ENCODE data around the gene TMA7B. TPM values are rescaled to one million over a fixed set of nuclear protein-coding genes. Genes with fewer than 3 reads are reported as not detected.

TMA7B gene
- total and polyA plus RNA-seq, 4 donors, result not detected

DNA sequence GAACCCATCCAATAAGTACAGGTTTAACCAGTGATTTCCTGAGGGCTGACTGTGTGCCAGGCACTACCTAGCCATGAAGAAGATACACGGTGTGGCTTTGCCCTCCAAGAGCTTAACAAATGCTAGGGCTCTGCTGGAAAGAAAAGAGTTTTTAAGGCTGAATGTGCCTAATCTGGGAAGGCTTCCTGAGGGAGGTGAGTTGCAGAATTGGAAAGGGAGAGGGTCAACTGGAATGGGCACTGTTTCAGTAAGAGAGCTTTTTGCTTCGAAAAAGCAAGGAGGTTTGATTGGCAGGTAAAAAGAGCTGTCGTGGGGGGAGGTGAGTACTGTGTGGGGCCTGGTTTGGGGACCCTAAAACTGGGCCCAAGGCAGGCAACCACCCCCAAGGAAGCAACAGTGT is 37.2 kb downstream of the TMA7B start:
- 93% methylated on average over 2 of the region's 3 CpGs for WGBS (ENCODE audit: insufficient coverage)
- Histone ChIP-seq H3K27me3 (ENCODE audit: control insufficient read depth, insufficient read depth, low read length) (peaks cover 23% of the 10 kb centered on the region), H3K4me3 (ENCODE audit: low read depth, low read length) (no peak overlapping the region), H3K27ac (ENCODE audit: low read depth, low read length) (peak overlapping the region; percentile 88), H3K36me3 (ENCODE audit: control insufficient read depth, insufficient read depth, low read length) (no peaks in the 10 kb centered on the region), H3K9me3 (ENCODE audit: control insufficient read depth, insufficient read depth, low read length) (no peaks in the 10 kb centered on the region), H3K4me1 (ENCODE audit: control insufficient read depth, insufficient read depth, low read length) (peaks cover 43% of the 10 kb centered on the region)
- no peak for DNase-seq (ENCODE audit: low read depth in 4 of 6, low spot score in 6 of 6)

DNA sequence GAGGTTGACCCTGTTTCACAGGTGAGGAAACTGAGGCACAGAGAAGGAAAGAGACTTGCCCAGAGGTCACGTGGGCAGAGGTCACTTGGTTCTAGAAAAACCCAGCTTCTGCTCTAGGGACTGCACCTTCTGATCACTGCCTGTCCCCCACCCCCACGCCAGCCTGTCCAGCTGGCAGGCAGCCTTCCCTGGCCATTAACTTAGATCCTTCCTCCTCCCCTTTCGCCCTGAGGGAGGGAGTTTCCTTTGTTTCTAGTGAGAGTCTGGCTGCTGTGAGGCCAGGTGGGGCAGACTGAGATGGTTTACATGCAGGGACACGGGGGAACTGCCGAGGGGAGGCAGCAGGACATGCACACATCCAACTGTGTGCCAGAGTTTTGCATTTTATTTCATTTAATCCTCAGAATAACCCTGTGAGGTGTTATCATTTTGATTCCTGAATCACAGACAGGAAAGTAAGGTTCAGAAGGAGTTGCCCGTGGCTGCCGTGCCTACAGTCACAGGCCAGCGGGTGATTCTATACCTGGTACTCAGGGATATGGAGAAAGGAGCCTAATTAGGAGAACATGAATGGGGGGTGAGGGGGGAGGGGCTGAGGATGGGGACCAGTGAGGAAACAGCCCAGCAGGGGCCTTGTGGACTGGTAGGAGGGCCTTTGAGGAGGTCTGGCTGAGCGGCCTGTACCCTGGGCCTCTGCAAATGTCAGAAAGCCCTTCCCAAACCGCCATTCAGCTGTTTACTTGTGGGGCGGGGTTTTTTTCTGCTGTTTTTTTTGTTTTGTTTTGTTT is 37.9 kb downstream of the TMA7B start:
- no peak overlapping the region for H3K4me3 ChIP-seq (ENCODE audit: low read depth, low read length)
- no peaks in the 10 kb centered on the region for H3K36me3 ChIP-seq (ENCODE audit: control insufficient read depth, insufficient read depth, low read length)
- peaks cover 46% of the 10 kb centered on the region for H3K4me1 ChIP-seq (ENCODE audit: control insufficient read depth, insufficient read depth, low read length)
- peak overlapping the region; percentile 88 for H3K27ac ChIP-seq (ENCODE audit: low read depth, low read length)
- peaks cover 23% of the 10 kb centered on the region for H3K27me3 ChIP-seq (ENCODE audit: control insufficient read depth, insufficient read depth, low read length)
- DNase-seq (ENCODE audit: low read depth in 4 of 6, low spot score in 6 of 6), result peak in 2 of 6 donors; percentile 41 to 69
- H3K9me3 ChIP-seq (ENCODE audit: control insufficient read depth, insufficient read depth, low read length), result no peaks in the 10 kb centered on the region
- WGBS (ENCODE audit: insufficient coverage), result 51% methylated on average over 8 of the region's 11 CpGs

DNA sequence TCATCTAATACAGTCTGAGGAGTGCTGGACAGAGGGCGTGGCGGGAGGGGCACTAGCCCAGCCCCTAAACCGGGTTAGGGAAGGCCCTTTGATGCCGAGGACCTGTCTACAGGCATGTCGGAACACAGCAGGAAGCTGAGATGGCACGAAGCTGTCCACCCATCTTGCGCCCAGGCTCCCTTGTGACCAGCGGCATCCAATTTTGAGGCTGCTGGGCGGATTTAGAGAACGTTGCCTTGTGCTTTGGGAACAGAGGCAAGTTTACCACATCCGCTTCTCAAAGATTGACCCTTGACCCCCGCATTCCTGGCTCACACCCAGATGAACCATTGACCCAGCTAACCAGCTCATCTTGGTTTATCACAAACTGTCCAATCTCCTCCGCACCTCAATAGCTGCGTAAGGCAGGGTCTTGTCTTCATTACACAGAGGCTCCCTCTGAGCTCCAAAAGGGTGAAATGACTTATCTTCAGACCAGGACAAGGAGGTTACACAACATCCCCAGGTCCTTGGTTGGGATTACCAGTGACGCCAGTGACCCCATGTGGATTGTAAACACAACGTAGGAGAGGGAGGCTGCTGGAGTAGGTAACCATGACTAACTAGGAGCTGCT is 39.1 kb downstream of the TMA7B start:
- Histone ChIP-seq H3K36me3 (ENCODE audit: control insufficient read depth, insufficient read depth, low read length) (no peaks in the 10 kb centered on the region), H3K27me3 (ENCODE audit: control insufficient read depth, insufficient read depth, low read length) (peaks cover 13% of the 10 kb centered on the region), H3K9me3 (ENCODE audit: control insufficient read depth, insufficient read depth, low read length) (no peaks in the 10 kb centered on the region), H3K4me1 (ENCODE audit: control insufficient read depth, insufficient read depth, low read length) (peaks cover 50% of the 10 kb centered on the region), H3K4me3 (ENCODE audit: low read depth, low read length) (no peak overlapping the region), H3K27ac (ENCODE audit: low read depth, low read length) (no peak overlapping the region)
- no peak for DNase-seq (ENCODE audit: low read depth in 4 of 6, low spot score in 6 of 6)
- 81% methylated on average over 14 of the region's 16 CpGs for WGBS (ENCODE audit: insufficient coverage)

DNA sequence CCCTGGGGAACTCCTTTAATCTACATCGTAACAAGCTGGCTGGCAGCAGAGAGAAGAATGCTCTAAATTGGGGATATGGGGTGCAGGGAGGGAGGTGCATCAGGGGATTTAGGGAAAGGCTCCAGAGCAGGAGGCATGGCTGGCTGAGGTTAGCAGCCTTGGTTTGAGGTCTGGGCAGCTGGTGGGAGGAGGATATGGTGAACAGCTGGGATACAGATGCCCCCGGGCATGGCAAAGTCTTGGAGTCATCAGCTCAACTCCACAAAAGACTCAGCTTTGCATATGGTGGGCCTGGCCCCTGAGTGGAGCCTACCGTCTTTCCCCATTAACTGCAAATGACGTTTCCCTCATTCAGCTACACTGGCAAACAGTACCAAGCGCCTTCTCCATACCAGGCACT is 40.0 kb downstream of the TMA7B start:
- Histone ChIP-seq H3K27me3 (ENCODE audit: control insufficient read depth, insufficient read depth, low read length) (peaks cover 10% of the 10 kb centered on the region), H3K4me1 (ENCODE audit: control insufficient read depth, insufficient read depth, low read length) (peaks cover 46% of the 10 kb centered on the region)

DNA sequence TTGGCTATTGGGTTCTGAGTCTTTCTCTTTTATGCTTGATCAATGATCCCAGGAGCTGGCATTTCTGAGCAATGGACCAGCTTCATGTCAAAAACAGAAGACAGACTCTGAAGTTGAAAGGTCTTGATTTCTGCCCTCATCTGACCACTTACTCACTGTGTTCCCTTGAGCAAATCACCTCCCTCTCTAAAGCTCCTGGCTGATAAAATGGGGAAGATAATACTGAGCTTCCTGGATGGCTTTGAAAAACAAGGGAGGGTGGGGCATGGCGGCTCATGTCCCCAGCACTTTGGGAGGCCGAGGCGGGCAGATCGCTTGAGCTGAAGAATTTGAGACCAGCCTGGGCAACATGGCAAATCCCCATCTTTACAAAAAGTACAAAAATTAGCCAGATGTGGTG is 40.9 kb downstream of the TMA7B start:
- Histone ChIP-seq H3K4me1 (ENCODE audit: control insufficient read depth, insufficient read depth, low read length) (peaks cover 46% of the 10 kb centered on the region), H3K9me3 (ENCODE audit: control insufficient read depth, insufficient read depth, low read length) (no peaks in the 10 kb centered on the region), H3K27ac (ENCODE audit: low read depth, low read length) (no peak overlapping the region), H3K27me3 (ENCODE audit: control insufficient read depth, insufficient read depth, low read length) (peaks cover under 1% of the 10 kb centered on the region), H3K36me3 (ENCODE audit: control insufficient read depth, insufficient read depth, low read length) (no peaks in the 10 kb centered on the region), H3K4me3 (ENCODE audit: low read depth, low read length) (no peak overlapping the region)
- 100% methylated on average over 1 of the region's 4 CpGs for WGBS (ENCODE audit: insufficient coverage)
- DNase-seq (ENCODE audit: low read depth in 4 of 6, low spot score in 6 of 6), result no peak

More for the DNA sequence above, 40.0 kb downstream of the TMA7B start:
- H3K9me3 ChIP-seq (ENCODE audit: control insufficient read depth, insufficient read depth, low read length), result no peaks in the 10 kb centered on the region
- 86% methylated on average over 4 of the region's 5 CpGs for WGBS (ENCODE audit: insufficient coverage)
- no peak for DNase-seq (ENCODE audit: low read depth in 4 of 6, low spot score in 6 of 6)
- no peaks in the 10 kb centered on the region for H3K36me3 ChIP-seq (ENCODE audit: control insufficient read depth, insufficient read depth, low read length)
- no peak overlapping the region for H3K27ac ChIP-seq (ENCODE audit: low read depth, low read length)
- no peak overlapping the region for H3K4me3 ChIP-seq (ENCODE audit: low read depth, low read length)

DNA sequence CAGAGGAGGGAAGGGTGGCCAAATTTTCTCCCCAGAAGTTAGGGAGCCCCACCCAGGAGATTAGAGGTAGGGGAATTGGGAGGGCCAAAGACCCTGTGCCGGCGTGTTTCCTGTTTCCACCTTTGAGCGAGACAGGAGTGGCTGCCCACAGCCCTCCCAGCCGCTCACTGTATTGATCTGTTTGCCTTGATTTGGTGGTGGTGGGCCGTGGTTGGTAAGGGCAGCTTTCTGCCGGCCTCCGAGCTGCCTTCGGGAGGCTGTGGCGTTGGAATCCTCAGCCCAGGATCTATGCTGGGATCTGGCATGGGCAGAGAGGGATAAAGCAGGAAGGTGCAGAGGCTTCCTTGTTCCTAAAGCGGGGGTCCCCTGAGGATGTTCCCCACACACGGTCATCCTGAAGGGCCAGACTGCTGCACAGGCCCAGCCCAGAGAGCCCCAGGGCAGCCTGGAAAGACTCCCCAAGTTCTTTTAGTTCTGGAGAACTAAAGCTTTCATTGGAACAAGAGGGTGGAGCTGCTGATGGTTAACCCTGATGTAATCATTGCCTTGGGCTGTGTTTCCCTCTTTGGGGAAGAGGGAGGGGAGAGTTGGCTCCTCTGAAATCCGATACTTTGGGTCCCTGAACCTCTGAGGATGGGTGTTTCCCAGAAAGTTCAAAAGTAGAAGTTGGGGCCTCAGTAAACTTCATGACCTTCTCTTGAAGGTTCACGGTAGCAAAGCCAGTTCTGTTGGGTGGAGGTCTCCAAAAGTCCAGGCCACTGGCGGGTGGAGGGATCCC is 41.8 kb downstream of the TMA7B start:
- peaks cover 49% of the 10 kb centered on the region for H3K4me1 ChIP-seq (ENCODE audit: control insufficient read depth, insufficient read depth, low read length)
- DNase-seq (ENCODE audit: low read depth in 4 of 6, low spot score in 6 of 6), result no peak
- 74% methylated on average over 12 of the region's 14 CpGs for WGBS (ENCODE audit: insufficient coverage)

DNA sequence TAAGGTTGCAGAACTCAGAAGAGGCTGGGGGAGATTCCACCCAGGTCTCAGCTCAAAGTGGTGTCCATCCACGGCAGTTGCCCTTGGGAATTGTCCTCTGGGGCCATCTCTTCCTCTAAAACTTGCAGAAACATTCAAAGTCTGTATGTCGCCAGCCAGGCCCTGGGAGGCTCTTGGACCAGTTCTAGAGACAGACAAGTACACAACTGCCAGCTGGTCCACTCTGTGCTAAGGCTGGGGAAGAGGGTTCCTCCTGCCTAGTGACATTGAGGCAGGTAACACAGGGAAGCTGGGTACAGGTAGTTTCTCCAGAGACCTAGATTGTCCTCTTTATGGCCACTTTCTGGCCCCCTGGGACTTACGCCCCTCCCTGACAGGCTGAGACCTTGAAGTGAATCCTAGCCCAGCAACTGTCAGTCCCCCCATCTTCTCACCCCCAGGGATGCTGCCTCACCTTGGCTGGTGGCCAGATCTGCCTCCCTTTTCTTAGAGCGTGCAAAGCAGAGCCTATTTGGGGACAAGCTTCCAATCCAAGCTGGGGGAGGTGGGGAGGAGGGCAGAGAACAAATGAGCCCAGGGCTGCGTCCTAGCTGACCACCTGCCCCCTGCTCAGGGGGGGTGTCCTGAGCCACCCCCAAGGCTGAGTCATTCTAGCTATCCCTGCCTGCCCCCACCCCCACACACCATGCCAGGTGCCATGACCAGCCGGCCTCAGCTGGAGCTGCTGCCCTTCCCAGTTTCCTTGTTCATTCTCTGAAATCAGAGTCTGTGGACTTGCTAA is 42.9 kb downstream of the TMA7B start:
- Histone ChIP-seq H3K4me3 (ENCODE audit: low read depth, low read length) (no peak overlapping the region), H3K4me1 (ENCODE audit: control insufficient read depth, insufficient read depth, low read length) (peaks cover 42% of the 10 kb centered on the region), H3K27ac (ENCODE audit: low read depth, low read length) (no peak overlapping the region), H3K36me3 (ENCODE audit: control insufficient read depth, insufficient read depth, low read length) (no peaks in the 10 kb centered on the region), H3K27me3 (ENCODE audit: control insufficient read depth, insufficient read depth, low read length) (no peaks in the 10 kb centered on the region), H3K9me3 (ENCODE audit: control insufficient read depth, insufficient read depth, low read length) (no peaks in the 10 kb centered on the region)
- 69% methylated on average over 4 of the region's 6 CpGs for WGBS (ENCODE audit: insufficient coverage)
- no peak for DNase-seq (ENCODE audit: low read depth in 4 of 6, low spot score in 6 of 6)

More for the DNA sequence above, 41.8 kb downstream of the TMA7B start:
- no peaks in the 10 kb centered on the region for H3K27me3 ChIP-seq (ENCODE audit: control insufficient read depth, insufficient read depth, low read length)
- no peak overlapping the region for H3K4me3 ChIP-seq (ENCODE audit: low read depth, low read length)
- H3K27ac ChIP-seq (ENCODE audit: low read depth, low read length), result peak overlapping the region; percentile 40
- no peaks in the 10 kb centered on the region for H3K9me3 ChIP-seq (ENCODE audit: control insufficient read depth, insufficient read depth, low read length)
- no peaks in the 10 kb centered on the region for H3K36me3 ChIP-seq (ENCODE audit: control insufficient read depth, insufficient read depth, low read length)

DNA sequence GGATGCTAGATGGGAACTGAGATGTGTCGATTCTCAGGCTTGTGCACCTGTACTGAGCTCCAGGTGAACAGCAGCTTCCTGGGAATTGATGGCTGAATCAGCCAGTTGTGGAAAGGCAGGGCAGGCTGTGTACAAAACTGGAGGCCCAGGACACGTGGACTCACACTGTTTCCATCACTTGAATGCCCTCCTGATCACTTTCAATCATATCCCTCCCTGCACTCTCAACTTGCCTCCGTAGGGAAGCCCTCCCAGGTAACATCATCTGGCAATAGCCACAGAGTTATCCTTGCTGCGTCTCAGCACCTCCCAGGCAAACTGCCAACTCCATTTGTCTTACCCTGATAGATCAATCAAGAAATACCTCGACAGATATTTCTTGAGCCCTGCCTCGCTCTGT is 44.6 kb downstream of the TMA7B start:
- 57% methylated on average over 5 of the region's 6 CpGs for WGBS (ENCODE audit: insufficient coverage)

DNA sequence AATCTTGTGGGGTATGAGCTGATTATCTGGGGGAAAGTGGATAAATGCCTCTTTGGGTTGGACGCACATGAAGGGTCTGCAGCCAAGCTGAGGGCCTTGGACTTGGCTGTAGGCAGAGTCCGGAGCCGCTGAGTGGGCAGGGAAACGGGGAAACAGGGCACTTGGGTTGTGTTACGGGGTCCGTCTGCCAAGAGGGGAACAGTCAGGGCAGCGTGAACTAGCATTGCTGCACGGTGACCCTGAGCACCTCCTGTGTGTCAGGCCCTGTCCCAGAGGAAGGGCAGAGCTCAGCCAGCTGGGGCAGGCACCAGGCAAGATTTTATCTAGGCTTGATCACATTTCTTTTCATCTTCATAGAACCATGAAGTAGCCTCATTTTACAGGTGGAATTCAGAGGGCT is 46.4 kb downstream of the TMA7B start:
- no peaks in the 10 kb centered on the region for H3K27me3 ChIP-seq (ENCODE audit: control insufficient read depth, insufficient read depth, low read length)
- WGBS (ENCODE audit: insufficient coverage), result 90% methylated on average over 8 of the region's 8 CpGs
- H3K4me1 ChIP-seq (ENCODE audit: control insufficient read depth, insufficient read depth, low read length), result peaks cover 47% of the 10 kb centered on the region

More for the DNA sequence above, 44.6 kb downstream of the TMA7B start:
- no peaks in the 10 kb centered on the region for H3K27me3 ChIP-seq (ENCODE audit: control insufficient read depth, insufficient read depth, low read length)
- H3K4me3 ChIP-seq (ENCODE audit: low read depth, low read length), result no peak overlapping the region
- no peaks in the 10 kb centered on the region for H3K9me3 ChIP-seq (ENCODE audit: control insufficient read depth, insufficient read depth, low read length)
- no peak overlapping the region for H3K27ac ChIP-seq (ENCODE audit: low read depth, low read length)
- H3K4me1 ChIP-seq (ENCODE audit: control insufficient read depth, insufficient read depth, low read length), result peaks cover 41% of the 10 kb centered on the region
- no peaks in the 10 kb centered on the region for H3K36me3 ChIP-seq (ENCODE audit: control insufficient read depth, insufficient read depth, low read length)
- no peak for DNase-seq (ENCODE audit: low read depth in 4 of 6, low spot score in 6 of 6)

More for the DNA sequence above, 46.4 kb downstream of the TMA7B start:
- no peak overlapping the region for H3K27ac ChIP-seq (ENCODE audit: low read depth, low read length)
- no peaks in the 10 kb centered on the region for H3K36me3 ChIP-seq (ENCODE audit: control insufficient read depth, insufficient read depth, low read length)
- no peak for DNase-seq (ENCODE audit: low read depth in 4 of 6, low spot score in 6 of 6)
- no peak overlapping the region for H3K4me3 ChIP-seq (ENCODE audit: low read depth, low read length)
- H3K9me3 ChIP-seq (ENCODE audit: control insufficient read depth, insufficient read depth, low read length), result no peaks in the 10 kb centered on the region
